CD4-positive, alpha-beta memory T cell (primary cell): Measurements from ENCODE around the gene SYT1. TPM values are rescaled to one million over a fixed set of nuclear protein-coding genes. Genes with fewer than 3 reads are reported as not detected.

ENCODE experiments used
- CTCF ChIA-PET: fragments of 350-600 bp; sonication (Branson Sonifier 250); formaldehyde crosslinking; loops from one replicate; lab custom pipeline; 2021; ENCODE audit warnings: inconsistent platforms; ENCODE audit not compliant: partially characterized antibody; lab: Charles Lee
- POLR2A ChIA-PET: fragments of 350-600 bp; sonication (Branson Sonifier 250); formaldehyde crosslinking; loops from one replicate; lab custom pipeline; 2021; ENCODE audit not compliant: partially characterized antibody; lab: Charles Lee
- DNase-seq, 5 donors: peaks; one replicate each; pipeline versions ENCODE4 v3.0.0 to v3.0.0-alpha.2; 2020 to 2022; ENCODE audit warnings: mixed read lengths in 1 of 5
- H3K27ac ChIP-seq: one replicate; pipeline ENCODE4 v1.7.0; 2013; ENCODE audit warnings: low read depth, low read length
- H3K27me3 ChIP-seq: 2 replicates; pipeline ENCODE4 v1.7.0; 2013; ENCODE audit warnings: mild to moderate bottlenecking, low read length, moderate library complexity; ENCODE audit not compliant: insufficient read depth
- H3K36me3 ChIP-seq: 2 replicates; pipeline ENCODE4 v1.7.0; 2013; ENCODE audit warnings: mild to moderate bottlenecking, low read length, moderate library complexity; ENCODE audit not compliant: insufficient read depth
- H3K4me1 ChIP-seq: 2 replicates; pipeline ENCODE4 v1.7.0; 2013; ENCODE audit warnings: mild to moderate bottlenecking, low read length, moderate library complexity; ENCODE audit not compliant: insufficient read depth
- H3K4me3 ChIP-seq, 2 donors: one replicate each; pipeline ENCODE4 v1.7.0; 2013; ENCODE audit warnings: low read length in 2 of 2, mild to moderate bottlenecking in 1 of 2
- H3K9me3 ChIP-seq, 2 donors: one replicate each; pipeline ENCODE4 v1.7.0; 2013; ENCODE audit warnings: low read length in 2 of 2, control low read depth in 1 of 2; ENCODE audit not compliant: control insufficient read depth in 1 of 2
- H3K27ac Mint-ChIP-seq, 7 donors: one replicate each; pipeline ENCODE4 v1.8.0; 2020 to 2021; ENCODE audit warnings: mixed read lengths in 7 of 7, mild to moderate bottlenecking in 6 of 7, inconsistent platforms in 3 of 7, moderate library complexity in 3 of 7
- H3K27me3 Mint-ChIP-seq, 2 donors: one replicate each; pipeline ENCODE4 v1.8.0; 2020 to 2021; ENCODE audit warnings: mixed read lengths in 2 of 2
- H3K36me3 Mint-ChIP-seq, 2 donors: one replicate each; pipeline ENCODE4 v1.8.0; 2020 to 2021; ENCODE audit warnings: mixed read lengths in 2 of 2, inconsistent platforms in 1 of 2, mild to moderate bottlenecking in 1 of 2
- H3K4me1 Mint-ChIP-seq, 4 donors: one replicate each; pipeline ENCODE4 v1.8.0; 2020 to 2021; ENCODE audit warnings: mixed read lengths in 4 of 4, mild to moderate bottlenecking in 1 of 4
- H3K4me3 Mint-ChIP-seq, 8 donors: one replicate each; pipeline ENCODE4 v1.8.0; 2020 to 2021; ENCODE audit warnings: mixed read lengths in 8 of 8, mild to moderate bottlenecking in 7 of 8, moderate library complexity in 6 of 8, inconsistent platforms in 3 of 8
- H3K9me3 Mint-ChIP-seq, 8 donors: one replicate each; pipeline ENCODE4 v1.8.0; 2020 to 2021; ENCODE audit warnings: mixed read lengths in 8 of 8, mild to moderate bottlenecking in 5 of 8, inconsistent platforms in 3 of 8, moderate library complexity in 1 of 8
- intact Hi-C: fragments of 100-400 bp; cut with micrococcal nuclease; formaldehyde crosslinking; loops from one replicate; pipeline ENCODE4 v1.15.1; 2023
- polyA plus RNA-seq, 2 donors: library from polyadenylated mRNA; unstranded; fragments of 300-500 nt; fragmentation: Illumina TruSeq; gene quantifications; one replicate each; pipeline ENCODE4 v1.2.3, GENCODE V29; 2021
- total RNA-seq, 2 experiments: library from RNA; stranded (reverse); gene quantifications; one replicate each; pipeline ENCODE4 v1.2.3, GENCODE V29; 2021

Gene SYT1
- total and polyA plus RNA-seq, 4 experiments from 2014 or later, result not detected

- Mint-ChIP-seq H3K36me3 (no peaks in the 10 kb centered on the region), H3K27ac (no peak overlapping the region), H3K4me1 (no peaks in the 10 kb centered on the region), H3K9me3 (peaks cover 0 to 12% (median 4%) of the 10 kb centered on the region in 8 donors), H3K4me3 (no peak overlapping the region), H3K27me3 (no peaks in the 10 kb centered on the region)
- no peak overlapping the region for H3K27ac ChIP-seq
- no peak overlapping the region for H3K4me3 ChIP-seq
- ChIA-PET POLR2A (no interaction called here), CTCF (interaction anchor here (0.6 kb wide), 1 partner anchor 231 kb away, joined by 5 read pairs; no protein-coding TSS in a partner anchor)
- H3K4me1 ChIP-seq, result no peaks in the 10 kb centered on the region
- DNase-seq, result no peak
- no peaks in the 10 kb centered on the region for H3K36me3 ChIP-seq
- H3K9me3 ChIP-seq, result no peaks in the 10 kb centered on the region
- intact Hi-C loops, result no loop called here
- no peaks in the 10 kb centered on the region for H3K27me3 ChIP-seq
Measured at GRCh38 chr12:79337662-79338290, 473.2 kb downstream of the SYT1 start.

- H3K4me1 ChIP-seq, result no peaks in the 10 kb centered on the region
- DNase-seq, result no peak
- no peak overlapping the region for H3K4me3 ChIP-seq
- no peak overlapping the region for H3K27ac Mint-ChIP-seq
- no peaks in the 10 kb centered on the region for H3K27me3 ChIP-seq
- intact Hi-C loops, result no loop called here
- H3K9me3 ChIP-seq, result no peaks in the 10 kb centered on the region
- H3K4me1 Mint-ChIP-seq, result no peaks in the 10 kb centered on the region
- CTCF ChIA-PET, result no interaction called here
- POLR2A ChIA-PET, result no interaction called here
- no peaks in the 10 kb centered on the region for H3K27me3 Mint-ChIP-seq
- H3K36me3 Mint-ChIP-seq, result no peaks in the 10 kb centered on the region
- H3K4me3 Mint-ChIP-seq, result no peak overlapping the region
- H3K36me3 ChIP-seq, result no peaks in the 10 kb centered on the region
- no peak overlapping the region for H3K27ac ChIP-seq
- peaks cover 0 to 25% (median 4%) of the 10 kb centered on the region in 8 donors for H3K9me3 Mint-ChIP-seq
Measured at GRCh38 chr12:79344855-79345847, 480.6 kb downstream of the SYT1 start.

GRCh38 chr12:79347866-79348265, 483.3 kb downstream of the SYT1 start:
- H3K4me1 Mint-ChIP-seq, result no peaks in the 10 kb centered on the region
- POLR2A ChIA-PET, result no interaction called here
- H3K27ac Mint-ChIP-seq, result no peak overlapping the region
- Histone ChIP-seq H3K4me1 (no peaks in the 10 kb centered on the region), H3K4me3 (no peak overlapping the region), H3K27me3 (no peaks in the 10 kb centered on the region), H3K27ac (no peak overlapping the region), H3K36me3 (no peaks in the 10 kb centered on the region), H3K9me3 (no peaks in the 10 kb centered on the region)
- no peaks in the 10 kb centered on the region for H3K36me3 Mint-ChIP-seq
- H3K27me3 Mint-ChIP-seq, result no peaks in the 10 kb centered on the region
- peaks cover 0 to 19% (median under 1%) of the 10 kb centered on the region in 8 donors for H3K9me3 Mint-ChIP-seq
- intact Hi-C loops, result no loop called here
- H3K4me3 Mint-ChIP-seq, result no peak overlapping the region
- CTCF ChIA-PET, result no interaction called here
- DNase-seq, result no peak

- no peak for DNase-seq
- no peaks in the 10 kb centered on the region for H3K27me3 ChIP-seq
- H3K4me1 ChIP-seq, result no peaks in the 10 kb centered on the region
- no peaks in the 10 kb centered on the region for H3K27me3 Mint-ChIP-seq
- no peak overlapping the region for H3K27ac Mint-ChIP-seq
- H3K27ac ChIP-seq, result no peak overlapping the region
- H3K36me3 Mint-ChIP-seq, result no peaks in the 10 kb centered on the region
- ChIA-PET POLR2A (no interaction called here), CTCF (no interaction called here)
- H3K4me1 Mint-ChIP-seq, result no peaks in the 10 kb centered on the region
- peaks cover 0 to 17% (median 2%) of the 10 kb centered on the region in 8 donors for H3K9me3 Mint-ChIP-seq
- no peak overlapping the region for H3K4me3 ChIP-seq
- intact Hi-C loops, result no loop called here
- no peaks in the 10 kb centered on the region for H3K9me3 ChIP-seq
- H3K4me3 Mint-ChIP-seq, result no peak overlapping the region
- no peaks in the 10 kb centered on the region for H3K36me3 ChIP-seq
Measured at GRCh38 chr12:79351251-79351650, 486.7 kb downstream of the SYT1 start.

GRCh38 chr12:79356216-79356615, 491.6 kb downstream of the SYT1 start:
- Mint-ChIP-seq H3K36me3 (no peaks in the 10 kb centered on the region), H3K4me3 (no peak overlapping the region), H3K9me3 (peaks cover 0 to 4% (median 0%) of the 10 kb centered on the region in 8 donors), H3K27me3 (no peaks in the 10 kb centered on the region), H3K4me1 (no peaks in the 10 kb centered on the region), H3K27ac (no peak overlapping the region)
- no peak for DNase-seq
- Histone ChIP-seq H3K27me3 (no peaks in the 10 kb centered on the region), H3K36me3 (no peaks in the 10 kb centered on the region), H3K27ac (no peak overlapping the region), H3K4me3 (no peak overlapping the region), H3K4me1 (no peaks in the 10 kb centered on the region), H3K9me3 (no peaks in the 10 kb centered on the region)
- ChIA-PET CTCF (no interaction called here), POLR2A (no interaction called here)
- intact Hi-C loops, result no loop called here

- Mint-ChIP-seq H3K4me3 (no peak overlapping the region), H3K36me3 (no peaks in the 10 kb centered on the region), H3K27ac (no peak overlapping the region), H3K27me3 (no peaks in the 10 kb centered on the region), H3K4me1 (no peaks in the 10 kb centered on the region), H3K9me3 (peaks cover 0 to 4% (median 0%) of the 10 kb centered on the region in 8 donors)
- Histone ChIP-seq H3K36me3 (no peaks in the 10 kb centered on the region), H3K4me3 (no peak overlapping the region), H3K27ac (no peak overlapping the region), H3K4me1 (no peaks in the 10 kb centered on the region), H3K9me3 (no peaks in the 10 kb centered on the region), H3K27me3 (no peaks in the 10 kb centered on the region)
- ChIA-PET POLR2A (no interaction called here), CTCF (no interaction called here)
- intact Hi-C loops, result no loop called here
- no peak for DNase-seq
Measured at GRCh38 chr12:79357048-79357447, 492.5 kb downstream of the SYT1 start.

GRCh38 chr12:79358716-79359300, 494.2 kb downstream of the SYT1 start:
- intact Hi-C loops, result no loop called here
- H3K27me3 Mint-ChIP-seq, result no peaks in the 10 kb centered on the region
- no peaks in the 10 kb centered on the region for H3K27me3 ChIP-seq
- H3K4me3 ChIP-seq, result no peak overlapping the region
- ChIA-PET CTCF (no interaction called here), POLR2A (no interaction called here)
- H3K4me1 Mint-ChIP-seq, result no peaks in the 10 kb centered on the region
- no peak overlapping the region for H3K27ac ChIP-seq
- H3K9me3 ChIP-seq, result no peaks in the 10 kb centered on the region
- H3K4me1 ChIP-seq, result no peaks in the 10 kb centered on the region
- H3K27ac Mint-ChIP-seq, result no peak overlapping the region
- DNase-seq, result no peak
- H3K36me3 ChIP-seq, result no peaks in the 10 kb centered on the region
- H3K4me3 Mint-ChIP-seq, result no peak overlapping the region
- H3K36me3 Mint-ChIP-seq, result no peaks in the 10 kb centered on the region
- H3K9me3 Mint-ChIP-seq, result peaks cover 0 to 4% (median 0%) of the 10 kb centered on the region in 8 donors
